Measurements from ENCODE around the gene RPA1. TPM values are rescaled to one million over a fixed set of nuclear protein-coding genes. Genes with fewer than 3 reads are reported as not detected.

The RPA1 gene
- total RNA-seq, 1 experiment from 2014 or later = 198 TPM

DNA sequence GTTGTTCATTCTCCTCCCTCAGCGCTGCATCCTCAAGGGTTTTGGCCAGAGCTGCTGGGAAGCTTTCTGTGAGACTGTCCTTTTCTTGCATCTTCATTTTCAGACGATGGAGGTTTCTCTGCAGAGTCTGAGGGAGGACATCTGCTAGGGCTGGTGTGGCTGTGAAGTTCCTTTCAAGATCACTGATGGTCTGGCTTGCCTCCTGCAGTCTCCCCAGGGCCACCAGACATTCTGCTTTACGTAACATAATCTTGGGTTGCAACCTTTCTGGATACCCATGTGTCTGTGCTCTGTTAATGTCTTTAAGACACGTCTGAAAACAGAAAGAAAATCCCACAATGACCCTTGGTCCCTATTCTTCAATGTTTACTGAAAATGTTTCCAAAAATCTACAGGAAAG is 29.1 kb upstream of the RPA1 start:
- POLR2A ChIA-PET = no interaction called here
- CTCF ChIA-PET = no interaction called here

More for the DNA sequence above, 29.1 kb upstream of the RPA1 start:
- Histone ChIP-seq H3K9ac (ENCODE audit: low read length) (no peak overlapping the region), H3K27ac (ENCODE audit: low read depth, low read length) (no peak overlapping the region), H2AFZ (ENCODE audit: low read depth, low read length, poor library complexity, severe bottlenecking) (no peak overlapping the region), H3K4me3 (replicated peaks in 1 of 2; ENCODE audit: low read depth in 1 of 2, low read length in 2 of 2) (no peak overlapping the region), H3K9me3 (ENCODE audit: control insufficient read depth in 1 of 2, insufficient read depth in 1 of 2, low read depth in 1 of 2, low read length in 2 of 2) (no peaks in the 10 kb centered on the region), H3K4me2 (ENCODE audit: low read length) (no peak overlapping the region), H3K36me3 (ENCODE audit: control insufficient read depth in 1 of 2, insufficient read depth in 2 of 2, low read length in 2 of 2) (peaks cover 7 to 12% of the 10 kb centered on the region in 2 experiments), H3K9me2 (ENCODE audit: insufficient read depth) (no peaks in the 10 kb centered on the region), H3K4me1 (ENCODE audit: control insufficient read depth in 1 of 2, insufficient read depth in 2 of 2, low read length in 2 of 2) (no peaks in the 10 kb centered on the region), H4K20me1 (ENCODE audit: insufficient read depth) (no peaks in the 10 kb centered on the region), H3K27me3 (ENCODE audit: insufficient read depth, low read length) (no peaks in the 10 kb centered on the region), H3K79me2 (ENCODE audit: insufficient read depth, low read length) (peaks cover 24% of the 10 kb centered on the region)
- RAD21 ChIA-PET (ENCODE audit: low non-redundant PET in 1 of 2, low total read pairs in 2 of 2, uncharacterized antibody in 2 of 2, unreplicated experiment in 2 of 2) = no interaction called here
- DNase-seq (ENCODE audit: low read depth, low spot score) (no peak), ATAC-seq (no peak)
- intact Hi-C loops (cut with micrococcal nuclease) = no loop called here
- BruUV-seq (replicated peaks) = no TSS peak
- TF ChIP-seq YY1 (IDR thresholded peaks at IDR 0.05; ENCODE audit: extremely low read depth, insufficient replicate concordance, low read depth, low read length) = no peak
- no peak for TF ChIP-seq MAX (IDR thresholded peaks at IDR 0.05)
- no peak for TF ChIP-seq CBX3 (IDR thresholded peaks at IDR 0.05; ENCODE audit: low read depth)
- no peak for TF ChIP-seq CTCF (IDR thresholded peaks at IDR 0.05 in 2 of 3, conservative IDR thresholded peaks at IDR 0.05 in 1 of 3; ENCODE audit: borderline replicate concordance in 1 of 3, insufficient read depth in 1 of 3, low read depth in 2 of 3, low read length in 2 of 3)
- no peak for TF ChIP-seq FOSL1 (IDR thresholded peaks at IDR 0.05; ENCODE audit: low read depth)
